ENCODE results near the gene DLK2.

DNA sequence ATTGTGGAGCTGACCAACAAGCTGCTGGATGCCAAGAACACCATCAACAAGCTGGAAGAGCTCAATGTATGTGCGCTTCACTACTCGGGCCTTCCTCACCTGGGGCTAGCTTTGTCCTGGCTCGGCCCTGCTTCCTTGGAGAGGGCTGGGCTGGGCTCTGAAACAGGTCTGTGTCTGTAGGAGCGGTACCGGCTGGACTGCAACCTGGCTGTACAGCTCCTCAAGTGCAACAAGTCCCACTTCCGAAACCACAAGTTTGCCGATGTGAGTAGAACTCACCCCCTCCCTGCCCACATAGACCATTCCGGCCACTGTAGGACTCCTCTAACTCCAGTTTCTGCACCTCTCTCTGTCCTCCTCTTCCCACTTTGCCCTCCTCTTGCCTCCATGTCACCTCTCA lies 48.1 kb upstream of the DLK2 start:
- TF ChIP-seq, protein P1, sequence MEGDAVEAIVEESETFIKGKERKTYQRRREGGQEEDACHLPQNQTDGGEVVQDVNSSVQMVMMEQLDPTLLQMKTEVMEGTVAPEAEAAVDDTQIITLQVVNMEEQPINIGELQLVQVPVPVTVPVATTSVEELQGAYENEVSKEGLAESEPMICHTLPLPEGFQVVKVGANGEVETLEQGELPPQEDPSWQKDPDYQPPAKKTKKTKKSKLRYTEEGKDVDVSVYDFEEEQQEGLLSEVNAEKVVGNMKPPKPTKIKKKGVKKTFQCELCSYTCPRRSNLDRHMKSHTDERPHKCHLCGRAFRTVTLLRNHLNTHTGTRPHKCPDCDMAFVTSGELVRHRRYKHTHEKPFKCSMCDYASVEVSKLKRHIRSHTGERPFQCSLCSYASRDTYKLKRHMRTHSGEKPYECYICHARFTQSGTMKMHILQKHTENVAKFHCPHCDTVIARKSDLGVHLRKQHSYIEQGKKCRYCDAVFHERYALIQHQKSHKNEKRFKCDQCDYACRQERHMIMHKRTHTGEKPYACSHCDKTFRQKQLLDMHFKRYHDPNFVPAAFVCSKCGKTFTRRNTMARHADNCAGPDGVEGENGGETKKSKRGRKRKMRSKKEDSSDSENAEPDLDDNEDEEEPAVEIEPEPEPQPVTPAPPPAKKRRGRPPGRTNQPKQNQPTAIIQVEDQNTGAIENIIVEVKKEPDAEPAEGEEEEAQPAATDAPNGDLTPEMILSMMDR (IDR thresholded peaks at IDR 0.05; ENCODE audit: low read depth, low read length) = no peak
- TF ChIP-seq POLR2A (IDR thresholded peaks at IDR 0.05; ENCODE audit: extremely low read depth, insufficient read length) (no peak), MYC (IDR thresholded peaks at IDR 0.05; ENCODE audit: low read depth, low read length) (no peak)
- TF ChIP-seq, protein P2, sequence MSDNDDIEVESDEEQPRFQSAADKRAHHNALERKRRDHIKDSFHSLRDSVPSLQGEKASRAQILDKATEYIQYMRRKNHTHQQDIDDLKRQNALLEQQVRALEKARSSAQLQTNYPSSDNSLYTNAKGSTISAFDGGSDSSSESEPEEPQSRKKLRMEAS (IDR thresholded peaks at IDR 0.05; ENCODE audit: low read depth, low read length) = no peak

All from NB4 (cell line).